ENCODE results near the gene RNGTT. TPM values are rescaled to one million over a fixed set of nuclear protein-coding genes. Genes with fewer than 3 reads are reported as not detected.

The RNGTT gene
- total RNA-seq, 1 donor from 2014 or later: 13.1 TPM

GRCh38 chr6:88565836-88566235 lies 397.6 kb downstream of the RNGTT start:
- DNase-seq (ENCODE audit: low spot score): no peak
- Mint-ChIP-seq H3K27ac (ENCODE audit: unreplicated experiment) (no peak overlapping the region), H3K4me1 (ENCODE audit: low read depth) (no peaks in the 10 kb centered on the region), H3K27me3 (ENCODE audit: low read depth) (peaks cover 14% of the 10 kb centered on the region), H3K9me3 (ENCODE audit: low read depth) (peaks cover 7% of the 10 kb centered on the region), H3K36me3 (ENCODE audit: low read depth) (no peaks in the 10 kb centered on the region), H3K4me3 (ENCODE audit: unreplicated experiment) (no peak overlapping the region)
- no peak for TF ChIP-seq CTCF (IDR thresholded peaks at IDR 0.05)

- no peak for DNase-seq (ENCODE audit: low spot score)
- Mint-ChIP-seq H3K9me3 (ENCODE audit: low read depth) (peaks cover 7% of the 10 kb centered on the region), H3K4me1 (ENCODE audit: low read depth) (no peaks in the 10 kb centered on the region), H3K36me3 (ENCODE audit: low read depth) (no peaks in the 10 kb centered on the region), H3K4me3 (ENCODE audit: unreplicated experiment) (no peak overlapping the region), H3K27me3 (ENCODE audit: low read depth) (peaks cover 14% of the 10 kb centered on the region), H3K27ac (ENCODE audit: unreplicated experiment) (no peak overlapping the region)
- no peak for TF ChIP-seq CTCF (IDR thresholded peaks at IDR 0.05)
Measured at GRCh38 chr6:88565409-88565811, 398.0 kb downstream of the RNGTT start.

- Mint-ChIP-seq H3K27me3 (ENCODE audit: low read depth) (peaks cover 23% of the 10 kb centered on the region), H3K9me3 (ENCODE audit: low read depth) (no peaks in the 10 kb centered on the region), H3K4me1 (ENCODE audit: low read depth) (no peaks in the 10 kb centered on the region), H3K4me3 (ENCODE audit: unreplicated experiment) (no peak overlapping the region), H3K36me3 (ENCODE audit: low read depth) (no peaks in the 10 kb centered on the region), H3K27ac (ENCODE audit: unreplicated experiment) (no peak overlapping the region)
- no peak for TF ChIP-seq CTCF (IDR thresholded peaks at IDR 0.05)
- DNase-seq (ENCODE audit: low spot score): no peak
Measured at GRCh38 chr6:88563277-88563625, 400.2 kb downstream of the RNGTT start.

GRCh38 chr6:88562353-88563276 lies 400.8 kb downstream of the RNGTT start:
- Mint-ChIP-seq H3K36me3 (ENCODE audit: low read depth) (no peaks in the 10 kb centered on the region), H3K9me3 (ENCODE audit: low read depth) (no peaks in the 10 kb centered on the region), H3K27me3 (ENCODE audit: low read depth) (peaks cover 23% of the 10 kb centered on the region), H3K27ac (ENCODE audit: unreplicated experiment) (no peak overlapping the region), H3K4me3 (ENCODE audit: unreplicated experiment) (no peak overlapping the region), H3K4me1 (ENCODE audit: low read depth) (no peaks in the 10 kb centered on the region)
- DNase-seq (ENCODE audit: low spot score): no peak
- TF ChIP-seq CTCF (IDR thresholded peaks at IDR 0.05): no peak

- no peak for TF ChIP-seq CTCF (IDR thresholded peaks at IDR 0.05)
- H3K36me3 Mint-ChIP-seq (ENCODE audit: low read depth): no peaks in the 10 kb centered on the region
- no peaks in the 10 kb centered on the region for H3K4me1 Mint-ChIP-seq (ENCODE audit: low read depth)
- peaks cover 23% of the 10 kb centered on the region for H3K27me3 Mint-ChIP-seq (ENCODE audit: low read depth)
- H3K27ac Mint-ChIP-seq (ENCODE audit: unreplicated experiment): no peak overlapping the region
- H3K4me3 Mint-ChIP-seq (ENCODE audit: unreplicated experiment): no peak overlapping the region
- no peak for DNase-seq (ENCODE audit: low spot score)
- H3K9me3 Mint-ChIP-seq (ENCODE audit: low read depth): no peaks in the 10 kb centered on the region
Measured at GRCh38 chr6:88561954-88562315, 401.5 kb downstream of the RNGTT start.
